NCI-H82 (cell line): Measurements from ENCODE around the gene GPR68.
"Not testable (repeated sequence)": the region's sequence is repeated elsewhere in the genome, so short reads cannot be mapped to it uniquely, and the experiment has no call there.

Source experiments
- DNase-seq: peaks from one replicate; lab custom pipeline; 2025; lab: John Stamatoyannopoulos, UW

GPR68 gene

GRCh38 chr14:91272341-91273272, 28.1 kb upstream of the GPR68 start:
- DNase-seq, result no peak

- no peak for DNase-seq
These were observed 27.1 kb upstream of the GPR68 start for GRCh38 chr14:91271639-91272038.

- DNase-seq, result no peak
These were observed 26.1 kb upstream of the GPR68 start for GRCh38 chr14:91270619-91271018.

DNA sequence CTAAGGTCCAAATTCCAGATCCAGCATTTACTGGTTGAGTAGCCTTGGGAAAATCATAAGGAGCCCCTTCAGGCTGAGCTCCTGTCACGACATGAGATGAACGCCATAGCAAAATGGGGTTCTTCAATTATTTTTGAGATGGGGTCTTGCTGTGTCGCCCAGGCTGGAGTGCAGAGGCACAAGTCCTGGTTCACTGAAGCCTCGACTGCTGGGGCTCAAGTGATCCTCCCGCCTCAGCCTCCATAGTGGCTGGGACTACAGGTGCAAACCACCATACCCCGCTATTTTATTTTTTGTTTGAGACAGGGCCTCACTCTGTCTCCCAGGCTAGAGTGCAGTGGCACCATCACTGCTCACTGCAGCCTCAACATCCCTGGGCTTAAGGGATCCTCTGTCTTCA, 25.7 kb upstream of the GPR68 start:
- no peak for DNase-seq

GRCh38 chr14:91269076-91269991, 24.8 kb upstream of the GPR68 start:
- peak; percentile 23 for DNase-seq

GRCh38 chr14:91267965-91268437, 23.5 kb upstream of the GPR68 start:
- DNase-seq, result no peak

- not testable (repeated sequence) for DNase-seq
These were observed 21.8 kb upstream of the GPR68 start for GRCh38 chr14:91266276-91266675.

GRCh38 chr14:91265404-91265803, 20.9 kb upstream of the GPR68 start:
- no peak for DNase-seq

DNA sequence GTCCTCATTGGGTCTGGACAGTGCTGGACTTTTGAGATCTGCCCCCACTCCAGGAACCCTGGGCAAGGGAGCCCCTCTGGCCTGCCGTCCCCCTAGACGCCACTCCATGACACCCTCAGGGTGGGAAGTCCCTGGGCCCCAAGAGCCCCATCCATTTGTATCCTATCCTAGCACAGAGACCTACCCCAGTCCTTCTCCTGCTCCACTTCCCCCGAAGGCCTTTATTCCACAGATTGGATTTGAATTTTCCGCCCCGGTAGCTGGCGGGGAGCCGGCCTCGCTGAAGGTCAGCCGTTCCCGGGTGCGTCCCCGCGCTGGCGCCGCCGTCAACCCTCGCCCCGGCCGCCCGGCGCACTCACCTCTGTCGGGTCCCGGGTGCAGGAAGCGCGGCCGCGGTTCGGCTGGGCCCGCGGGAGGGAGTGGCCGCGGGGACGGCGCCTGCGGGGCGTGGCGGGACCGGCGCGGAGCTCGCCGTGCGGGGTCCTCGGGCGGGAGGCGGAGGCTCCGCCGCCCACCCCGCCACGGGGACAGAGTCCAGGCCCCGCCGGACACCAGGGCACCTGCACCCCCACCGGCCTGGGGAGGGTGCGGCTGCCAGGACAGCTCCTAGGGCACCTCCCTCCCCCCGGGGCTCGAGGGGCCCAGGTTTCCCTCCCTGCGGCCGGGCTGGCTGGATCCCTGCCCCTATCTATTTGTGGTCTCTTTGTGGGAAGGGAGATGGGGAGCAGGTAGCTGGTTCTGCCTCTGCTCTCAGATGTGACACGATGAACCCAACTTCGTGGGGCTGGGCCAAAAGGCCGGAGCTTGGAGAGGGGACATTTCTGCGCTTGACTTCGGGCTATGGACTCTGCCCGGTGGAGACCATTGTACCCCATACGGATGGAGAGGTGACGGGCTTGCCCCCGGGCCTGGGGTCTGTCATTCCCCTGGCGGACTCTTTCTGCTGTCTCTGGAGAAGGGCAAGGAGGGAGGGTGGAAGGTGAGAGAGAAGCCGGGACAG, 19.9 kb upstream of the GPR68 start:
- no peak for DNase-seq

- no peak for DNase-seq
These were observed 18.8 kb upstream of the GPR68 start for GRCh38 chr14:91263329-91263728.

- DNase-seq, result no peak
These were observed 17.6 kb upstream of the GPR68 start for GRCh38 chr14:91261986-91262549.

GRCh38 chr14:91261115-91261514, 16.6 kb upstream of the GPR68 start:
- no peak for DNase-seq

- no peak for DNase-seq
These were observed 14.4 kb upstream of the GPR68 start for GRCh38 chr14:91258876-91259275.

- DNase-seq, result no peak
These were observed 13.6 kb upstream of the GPR68 start for GRCh38 chr14:91258011-91258618.

GRCh38 chr14:91257328-91258010, 13.0 kb upstream of the GPR68 start:
- peak; percentile 37 for DNase-seq

- no peak for DNase-seq
These were observed 12.2 kb upstream of the GPR68 start for GRCh38 chr14:91256661-91257060.

DNA sequence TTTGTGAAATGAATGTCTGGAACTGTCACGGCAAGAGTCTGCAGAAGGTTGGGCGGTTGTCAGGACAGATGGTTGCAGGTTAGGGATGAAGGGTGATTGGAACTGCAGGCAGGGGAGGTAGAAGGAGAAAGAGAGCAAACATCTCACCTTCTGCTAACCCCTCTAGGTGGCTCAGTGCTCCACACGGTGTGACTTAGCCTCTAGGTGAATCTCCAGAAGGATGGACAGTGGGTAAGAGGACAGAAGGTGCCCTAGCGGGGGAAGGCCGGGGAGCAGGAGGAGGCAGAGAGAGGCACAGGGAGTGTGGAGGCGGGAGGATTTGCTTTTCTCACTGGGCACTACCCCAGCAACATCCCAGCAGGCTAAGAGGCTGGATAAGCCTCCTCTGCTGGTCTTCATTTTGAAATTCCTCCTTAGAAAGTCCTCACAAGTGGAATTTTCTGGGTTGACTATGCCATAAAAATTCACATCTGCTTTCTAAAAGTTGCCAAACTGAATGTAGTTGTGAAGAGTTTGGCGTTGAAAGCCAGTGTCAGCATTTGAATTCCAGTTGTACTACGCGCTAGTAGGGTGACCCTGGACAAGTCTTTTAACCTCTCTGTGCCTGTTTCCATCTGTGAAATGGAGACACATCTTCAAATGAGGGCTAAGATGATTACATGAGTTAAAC, 10.7 kb upstream of the GPR68 start:
- peak; percentile 42 for DNase-seq

DNA sequence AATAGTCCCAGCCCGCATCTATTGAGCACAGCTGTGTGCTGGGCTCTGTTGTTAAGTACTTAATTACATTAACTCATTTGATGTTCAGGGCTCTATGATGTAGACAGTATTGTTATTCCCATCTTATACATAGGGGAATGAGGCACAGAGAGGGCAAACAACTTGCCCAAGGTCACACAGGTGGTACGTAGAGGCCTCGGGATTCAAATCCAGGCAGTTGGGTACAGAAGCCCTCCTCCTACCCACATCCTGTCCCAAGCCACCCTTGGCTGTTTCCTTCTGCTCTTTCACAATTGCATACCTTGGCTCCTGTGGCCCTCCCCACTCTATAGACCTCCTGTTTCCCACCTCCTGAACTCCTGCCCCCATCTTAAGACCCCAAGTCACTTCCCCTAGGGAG, 10.0 kb upstream of the GPR68 start:
- DNase-seq, result peak; percentile 80

- no peak for DNase-seq
These were observed 9.4 kb upstream of the GPR68 start for GRCh38 chr14:91253795-91254323.
